Measurements from ENCODE around the gene SHC2. TPM values are rescaled to one million over a fixed set of nuclear protein-coding genes. Genes with fewer than 3 reads are reported as not detected.

SHC2 gene
- total and polyA plus RNA-seq, 2 donors from 2014 or later, result 10.7 to 24.4 TPM

DNA sequence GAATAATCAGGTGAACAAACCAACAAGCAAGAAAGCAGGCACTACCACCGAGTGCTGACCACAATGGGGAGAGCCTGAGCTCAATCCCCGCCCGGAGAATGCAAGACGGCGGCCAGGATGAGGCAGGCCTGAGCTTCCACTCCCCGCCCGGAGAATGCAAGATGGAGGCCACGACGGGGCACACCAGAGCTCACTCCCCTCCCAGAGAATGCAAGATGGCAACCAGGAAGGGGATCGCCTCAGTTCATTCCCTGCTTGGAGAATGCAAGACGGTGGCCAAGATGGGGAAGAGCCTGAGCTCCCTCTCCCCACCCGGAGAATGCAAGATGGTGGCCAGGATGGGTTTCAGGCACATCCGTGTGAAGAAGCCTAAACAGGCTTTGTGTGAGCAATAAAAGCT, 91.6 kb downstream of the SHC2 start:
- FAIRE-seq, result no peak
- intact Hi-C loops (cut with DNase I), result no loop called here
- TF ChIP-seq, protein P1, sequence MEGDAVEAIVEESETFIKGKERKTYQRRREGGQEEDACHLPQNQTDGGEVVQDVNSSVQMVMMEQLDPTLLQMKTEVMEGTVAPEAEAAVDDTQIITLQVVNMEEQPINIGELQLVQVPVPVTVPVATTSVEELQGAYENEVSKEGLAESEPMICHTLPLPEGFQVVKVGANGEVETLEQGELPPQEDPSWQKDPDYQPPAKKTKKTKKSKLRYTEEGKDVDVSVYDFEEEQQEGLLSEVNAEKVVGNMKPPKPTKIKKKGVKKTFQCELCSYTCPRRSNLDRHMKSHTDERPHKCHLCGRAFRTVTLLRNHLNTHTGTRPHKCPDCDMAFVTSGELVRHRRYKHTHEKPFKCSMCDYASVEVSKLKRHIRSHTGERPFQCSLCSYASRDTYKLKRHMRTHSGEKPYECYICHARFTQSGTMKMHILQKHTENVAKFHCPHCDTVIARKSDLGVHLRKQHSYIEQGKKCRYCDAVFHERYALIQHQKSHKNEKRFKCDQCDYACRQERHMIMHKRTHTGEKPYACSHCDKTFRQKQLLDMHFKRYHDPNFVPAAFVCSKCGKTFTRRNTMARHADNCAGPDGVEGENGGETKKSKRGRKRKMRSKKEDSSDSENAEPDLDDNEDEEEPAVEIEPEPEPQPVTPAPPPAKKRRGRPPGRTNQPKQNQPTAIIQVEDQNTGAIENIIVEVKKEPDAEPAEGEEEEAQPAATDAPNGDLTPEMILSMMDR (IDR thresholded peaks at IDR 0.05; ENCODE audit: borderline replicate concordance, extremely low read depth, insufficient read depth), result no peak
- Histone ChIP-seq H3K4me1 (ENCODE audit: control insufficient read depth in 2 of 3, insufficient read depth in 2 of 3, low read depth in 1 of 3, low read length in 3 of 3) (peaks cover 0 to 5% (median 0%) of the 10 kb centered on the region in 3 donors), H3K27me3 (ENCODE audit: control insufficient read depth, insufficient read depth, low read length) (no peaks in the 10 kb centered on the region), H3K4me3 (ENCODE audit: low read length in 3 of 3) (no peak overlapping the region), H3K36me3 (ENCODE audit: control insufficient read depth in 2 of 3, insufficient read depth in 3 of 3, low read length in 3 of 3) (no peaks in the 10 kb centered on the region), H3K9me3 (ENCODE audit: control insufficient read depth in 2 of 3, insufficient read depth in 1 of 3, low read length in 3 of 3) (no peaks in the 10 kb centered on the region), H3K9ac (ENCODE audit: low read length in 3 of 3) (no peak overlapping the region), H3K27ac (ENCODE audit: low read depth in 2 of 2, low read length in 2 of 2) (no peak overlapping the region)
- peak in 1 of 5 donors; percentile 36 for DNase-seq

DNA sequence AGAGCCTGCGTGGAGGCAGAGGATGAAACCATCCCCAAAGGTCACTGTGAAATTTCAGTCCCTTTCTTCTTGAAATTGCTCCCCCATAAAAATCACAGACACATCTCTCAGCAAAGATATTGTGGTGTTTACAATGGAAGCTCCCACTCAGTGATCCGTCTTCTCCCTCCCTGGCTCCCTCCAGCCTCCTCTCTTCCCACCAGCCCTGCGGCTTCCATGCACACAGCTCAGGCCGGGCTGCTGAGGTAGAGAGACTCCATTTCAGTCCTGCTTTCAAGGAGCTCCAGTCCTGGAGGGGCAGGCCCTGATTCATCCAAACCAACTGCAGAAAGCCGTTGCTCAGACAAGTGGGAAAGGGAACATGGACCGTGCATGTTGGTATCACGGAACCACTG, 92.2 kb downstream of the SHC2 start:
- TF ChIP-seq, protein P1 (IDR thresholded peaks at IDR 0.05; ENCODE audit: borderline replicate concordance, extremely low read depth, insufficient read depth), result no peak
- Histone ChIP-seq H3K36me3 (ENCODE audit: control insufficient read depth in 2 of 3, insufficient read depth in 3 of 3, low read length in 3 of 3) (no peaks in the 10 kb centered on the region), H3K4me3 (ENCODE audit: low read length in 3 of 3) (no peak overlapping the region), H3K27me3 (ENCODE audit: control insufficient read depth, insufficient read depth, low read length) (no peaks in the 10 kb centered on the region), H3K27ac (ENCODE audit: low read depth in 2 of 2, low read length in 2 of 2) (no peak overlapping the region), H3K9me3 (ENCODE audit: control insufficient read depth in 2 of 3, insufficient read depth in 1 of 3, low read length in 3 of 3) (no peaks in the 10 kb centered on the region), H3K4me1 (ENCODE audit: control insufficient read depth in 2 of 3, insufficient read depth in 2 of 3, low read depth in 1 of 3, low read length in 3 of 3) (peaks cover 0 to 5% (median 0%) of the 10 kb centered on the region in 3 donors), H3K9ac (ENCODE audit: low read length in 3 of 3) (no peak overlapping the region)
- FAIRE-seq (no peak), DNase-seq (peak in 2 of 5 donors; percentile 10 to 66)
- intact Hi-C loops (cut with DNase I), result no loop called here

DNA sequence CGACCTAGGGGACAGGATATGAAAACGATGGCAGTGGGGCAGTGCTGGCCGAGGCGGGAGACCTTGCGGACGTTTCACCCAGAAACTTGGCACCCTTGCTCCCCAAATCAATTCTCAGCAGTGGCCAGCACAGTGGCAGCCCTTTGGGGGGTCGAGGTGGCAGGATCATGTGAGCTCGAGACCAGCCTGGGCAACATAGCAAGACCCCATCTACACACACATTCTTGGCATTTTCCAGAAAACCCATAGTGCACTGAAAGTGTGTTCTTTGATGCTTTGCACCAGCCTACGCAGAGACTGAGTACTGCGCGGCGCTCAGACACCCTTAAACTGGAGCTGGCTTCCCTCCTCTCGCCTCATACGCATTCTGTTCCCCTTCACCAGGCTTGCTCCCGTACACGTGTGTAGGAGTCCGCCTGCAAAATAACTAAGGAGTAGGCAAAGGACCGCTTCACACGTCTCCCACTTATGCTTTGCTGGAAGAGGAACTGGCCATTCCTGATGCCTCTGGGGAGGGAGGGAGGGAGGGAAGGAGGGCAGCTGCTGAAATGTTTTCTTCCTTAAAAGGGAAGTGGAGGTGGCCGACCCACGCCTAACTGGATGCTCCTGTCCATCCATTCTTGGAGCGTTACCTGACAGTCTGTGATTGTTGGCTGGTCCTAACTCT, 92.7 kb downstream of the SHC2 start:
- H3K27ac ChIP-seq (ENCODE audit: low read depth in 2 of 2, low read length in 2 of 2), result no peak overlapping the region
- FAIRE-seq (no peak), DNase-seq (peak in 4 of 5 donors; percentile 14 to 79 (median 68))
- H3K9ac ChIP-seq (ENCODE audit: low read length in 3 of 3), result no peak overlapping the region
- H3K36me3 ChIP-seq (ENCODE audit: control insufficient read depth in 2 of 3, insufficient read depth in 3 of 3, low read length in 3 of 3), result no peaks in the 10 kb centered on the region
- peaks cover 0 to 5% (median 0%) of the 10 kb centered on the region in 3 donors for H3K4me1 ChIP-seq (ENCODE audit: control insufficient read depth in 2 of 3, insufficient read depth in 2 of 3, low read depth in 1 of 3, low read length in 3 of 3)
- intact Hi-C loops (cut with DNase I), result no loop called here
- H3K9me3 ChIP-seq (ENCODE audit: control insufficient read depth in 2 of 3, insufficient read depth in 1 of 3, low read length in 3 of 3), result no peaks in the 10 kb centered on the region
- no peaks in the 10 kb centered on the region for H3K27me3 ChIP-seq (ENCODE audit: control insufficient read depth, insufficient read depth, low read length)
- TF ChIP-seq, protein P1 (IDR thresholded peaks at IDR 0.05; ENCODE audit: borderline replicate concordance, extremely low read depth, insufficient read depth), result no peak
- no peak overlapping the region for H3K4me3 ChIP-seq (ENCODE audit: low read length in 3 of 3)

Measured in kidney (tissue), 14 donors.